Heart right ventricle (tissue), 16 donors: ENCODE results near the gene TPD52L1. TPM values are rescaled to one million over a fixed set of nuclear protein-coding genes. Genes with fewer than 3 reads are reported as not detected.

Experiments
- ATAC-seq, 8 donors: fragments of 200-7000 bp; cut with Tn5 transposase; one replicate each; pipeline ENCODE4 v1.9.1; 2020; ENCODE audit warnings: mild to moderate bottlenecking in 8 of 8, moderate library complexity in 8 of 8, moderate number of reproducible peaks in 1 of 8
- DNase-seq, 2 donors: peaks; one replicate each; pipeline ENCODE4 v3.0.0-alpha.2; 2020
- H3K27ac ChIP-seq, 10 donors: fragments of 200-600 bp; sonication (generic) in 2 of 10; one replicate each; pipeline versions ENCODE4 v1.5.0 to v1.8.0; 2020 to 2022; ENCODE audit warnings: mild to moderate bottlenecking in 3 of 10
- H3K27me3 ChIP-seq, 7 donors: fragments of 200-600 bp; one replicate each; pipeline ENCODE4 v1.8.0; 2021 to 2022; ENCODE audit warnings: mild to moderate bottlenecking in 2 of 7
- H3K36me3 ChIP-seq, 9 donors: fragments of 200-600 bp; sonication (generic) in 1 of 9; one replicate each; pipeline versions ENCODE4 v1.5.0 to v1.8.0; 2020 to 2022; ENCODE audit warnings: mild to moderate bottlenecking in 2 of 9
- H3K4me1 ChIP-seq, 9 donors: fragments of 200-600 bp; sonication (generic) in 1 of 9; one replicate each; pipeline versions ENCODE4 v1.5.0 to v1.8.0; 2020 to 2022; ENCODE audit warnings: mild to moderate bottlenecking in 4 of 9
- H3K4me3 ChIP-seq, 10 donors: fragments of 200-600 bp; sonication (generic) in 2 of 10; one replicate each; pipeline versions ENCODE4 v1.5.0 to v1.8.0; 2020 to 2022; ENCODE audit warnings: mild to moderate bottlenecking in 7 of 10, moderate library complexity in 2 of 10
- H3K9me3 ChIP-seq, 11 donors: fragments of 200-600 bp in 10 of 11; sonication (generic) in 2 of 11; one replicate each; pipeline versions ENCODE4 v1.5.0 to v1.8.0; 2013 to 2022; ENCODE audit warnings: mild to moderate bottlenecking in 2 of 11, control low read depth in 1 of 11, moderate library complexity in 1 of 11
- CTCF ChIP-seq, 9 donors: fragments of 200-600 bp; sonication (generic) in 2 of 9; IDR thresholded peaks; one replicate each; pipeline versions ENCODE4 v1.5.0 to v1.8.0; 2021 to 2022; ENCODE audit warnings: antibody characterized with exemption in 9 of 9, mild to moderate bottlenecking in 5 of 9, moderate library complexity in 1 of 9
- WGBS, 2 donors: extraction: QIAGEN DNeasy Blood & Tissue Kit; methylation state at CpG; one replicate each; pipeline ENCODE4 v1.1.7; 2013; ENCODE audit warnings: inconsistent platforms in 1 of 2; 5-methylcytosine and 5-hydroxymethylcytosine counted together
- intact Hi-C, 10 donors: fragments of 100-400 bp; cut with DNase I; formaldehyde crosslinking; loops; one replicate each; pipeline versions ENCODE4 v1.11.1 to v1.14.2; 2022
- polyA plus RNA-seq, 2 donors: library from polyadenylated mRNA; stranded (reverse); fragments of 200-250 nt; gene quantifications; one replicate each; pipeline ENCODE4 v1.2.3, GENCODE V29; 2013
- total RNA-seq, 10 donors: library from RNA; stranded (reverse); fragmentation: NEBNext Ultra II Directional in 3 of 10; extraction: Animal tissue kit (Norgen Biotek cat#: 25700) in 3 of 10; gene quantifications; one replicate each; pipeline versions ENCODE4 v1.2.1 to v1.2.4, GENCODE V29; 2021 to 2023
- donor health status: Arrhythmogenic right ventricular cardiomyopathy.
- donor health status: ischemic (EF 13 %, LVEDD 7.1; RV severe dilation, severe dysfunction).
- donor health status: healthy with polysubstance abuse.
- donor health status: DM: no; HTN: yes; CAD: no.
- donor health status: DM: no; HTN: no; CAD: no.
- donor health status: ischemic (EF 25% LVEDD 6.9; RV normal size, moderate dysfunction).
- donor health status: ischemic (EF 25% LVEDD 5.7; RV mildly dilated, moderate dysfunction).
- donor health status: healthy.
- donor health status: DM: yes; HTN: yes; CAD: no.
- donor health status: Ischemic cardiomyopathy.
- donor health status: ischemic (EF 35%, LVEDD 5.7; RV mildly dilated, moderate dysfunction).
- donor health status: nonischemic (EF 11% LVEDD 7.7; RV severe dilation, severe dysfunction).
- donor health status: DM: yes; HTN: yes; CAD: no.
- donor health status: PGD.
- donor health status: ischemic (EF 29% LVEDD 5.4; RV normal size, mild dysfunction).
- donor health status: nonischemic (EF 23%, LVEDD 6.1; RV moderate dilation, normal function).

Gene TPD52L1
- total and polyA plus RNA-seq, 12 donors, result 21.2 to 97.8 (median 54.1) TPM

DNA sequence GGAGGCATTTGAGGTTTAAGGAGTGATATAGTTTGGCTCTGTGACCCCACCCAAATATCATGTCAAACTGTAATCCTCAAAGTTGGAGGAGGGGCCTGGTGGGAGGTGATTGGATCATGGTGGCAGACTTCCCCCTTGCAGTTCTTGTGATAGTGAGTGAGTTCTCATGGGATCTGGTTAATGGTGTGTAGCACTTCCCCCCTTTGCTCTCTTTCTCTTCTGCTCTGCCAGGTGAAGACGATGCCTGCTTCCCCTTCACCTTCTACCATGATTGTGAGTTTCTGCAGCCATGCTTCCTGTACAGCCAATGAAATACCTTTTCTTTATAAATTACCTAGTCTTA is 149.9 kb downstream of the TPD52L1 start:
- intact Hi-C loops, result loop anchor here in 8 of 10 donors (5.0 to 10.0 kb wide), 6 partner anchors 106 to 654 kb away; partner anchors contain the start of genes TPD52L1 (in 6 of the 8) and HINT3 (in 2 of the 8)
- Histone ChIP-seq H3K4me3 (no peak overlapping the region), H3K9me3 (peaks cover 0 to 8% (median 0%) of the 10 kb centered on the region in 11 donors), H3K27ac (no peak overlapping the region), H3K4me1 (peaks cover 0 to 23% (median 18%) of the 10 kb centered on the region in 9 donors), H3K27me3 (no peaks in the 10 kb centered on the region), H3K36me3 (peaks cover 0 to 19% (median 0%) of the 10 kb centered on the region in 9 donors)
- no peak for DNase-seq
- TF ChIP-seq CTCF (IDR thresholded peaks at IDR 0.05), result no peak
- 82% methylated on average over 1 of the region's 1 CpG for WGBS, 2 donors
- no peak for ATAC-seq

GRCh38 chr6:125304970-125305660 is 151.5 kb downstream of the TPD52L1 start:
- intact Hi-C loops, result loop anchor here in 8 of 10 donors (5.0 to 10.0 kb wide), 8 partner anchors 108 to 672 kb away; partner anchors contain the start of genes TPD52L1 (in 6 of the 8) and HINT3 (in 2 of the 8)
- no peak for TF ChIP-seq CTCF (IDR thresholded peaks at IDR 0.05)
- DNase-seq (no peak), ATAC-seq (no peak)
- H3K4me1 ChIP-seq, result peaks cover 0 to 13% (median 9%) of the 10 kb centered on the region in 9 donors
- no peak overlapping the region for H3K27ac ChIP-seq
- H3K36me3 ChIP-seq, result peaks cover 0 to 2% (median 0%) of the 10 kb centered on the region in 9 donors
- no peak overlapping the region for H3K4me3 ChIP-seq
- H3K27me3 ChIP-seq, result no peaks in the 10 kb centered on the region
- WGBS, 2 donors, result 83 to 87% methylated on average over 3 of the region's 3 CpGs
- H3K9me3 ChIP-seq, result peaks cover 0 to 8% (median 0%) of the 10 kb centered on the region in 11 donors

- Histone ChIP-seq H3K36me3 (no peaks in the 10 kb centered on the region), H3K4me3 (no peak overlapping the region), H3K9me3 (peaks cover 0 to 8% (median 0%) of the 10 kb centered on the region in 11 donors), H3K4me1 (peaks cover 0 to 4% (median 0%) of the 10 kb centered on the region in 9 donors), H3K27me3 (peaks cover 0 to 3% (median 0%) of the 10 kb centered on the region in 7 donors), H3K27ac (no peak overlapping the region)
- no peak for TF ChIP-seq CTCF (IDR thresholded peaks at IDR 0.05)
- 84 to 95% methylated on average over 3 of the region's 3 CpGs for WGBS, 2 donors
- DNase-seq (no peak), ATAC-seq (no peak)
- intact Hi-C loops, result loop anchor here in 3 of 10 donors (5.0 to 10.0 kb wide), 4 partner anchors 152 to 671 kb away; partner anchors contain the start of gene TPD52L1 (in 1 of the 3)
These were observed 153.2 kb downstream of the TPD52L1 start for GRCh38 chr6:125306756-125307149.

DNA sequence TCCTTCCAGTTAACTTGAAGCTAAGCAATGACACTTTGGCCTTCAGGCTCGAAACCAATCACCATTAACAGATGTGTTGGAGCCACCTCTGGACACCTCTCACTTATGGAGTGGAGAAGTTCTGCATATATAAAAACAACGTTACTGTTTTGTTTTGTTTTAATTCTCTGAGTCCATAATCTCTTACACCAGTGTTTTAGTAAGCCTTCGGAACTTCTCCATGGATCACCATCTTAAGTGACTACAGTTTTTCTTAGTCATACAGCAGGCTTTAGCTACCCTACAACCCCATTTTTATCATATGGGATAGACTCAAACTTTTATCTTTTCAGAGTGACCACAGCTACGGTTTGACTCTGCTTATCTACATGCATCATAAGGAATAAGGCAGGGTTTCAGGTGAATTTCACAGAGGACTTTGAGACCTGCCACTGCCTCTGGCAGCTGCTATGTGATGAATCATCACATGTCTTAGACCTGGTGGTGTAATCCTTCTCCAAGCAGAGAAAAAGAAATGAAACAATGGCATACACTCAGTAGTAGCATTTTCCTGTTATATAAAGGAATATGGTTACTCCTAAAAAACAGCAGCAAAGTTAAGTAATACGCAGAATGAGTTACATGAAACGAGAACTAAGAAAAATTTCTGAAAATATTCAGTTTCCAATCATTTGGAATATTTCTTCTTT is 153.7 kb downstream of the TPD52L1 start:
- DNase-seq (no peak), ATAC-seq (no peak)
- TF ChIP-seq CTCF (IDR thresholded peaks at IDR 0.05), result no peak
- intact Hi-C loops, result loop anchor here in 3 of 10 donors (5.0 to 10.0 kb wide), 4 partner anchors 152 to 670 kb away; partner anchors contain the start of gene TPD52L1 (in 1 of the 3)
- Histone ChIP-seq H3K27ac (no peak overlapping the region), H3K27me3 (peaks cover 0 to 9% (median 0%) of the 10 kb centered on the region in 7 donors), H3K36me3 (no peaks in the 10 kb centered on the region), H3K4me1 (peaks cover 0 to 4% (median 0%) of the 10 kb centered on the region in 9 donors), H3K4me3 (no peak overlapping the region), H3K9me3 (peaks cover 0 to 8% (median 0%) of the 10 kb centered on the region in 11 donors)
- 83 to 88% methylated on average over 6 of the region's 6 CpGs for WGBS, 2 donors
